ENCODE measurements around the gene SYPL1.

DNA sequence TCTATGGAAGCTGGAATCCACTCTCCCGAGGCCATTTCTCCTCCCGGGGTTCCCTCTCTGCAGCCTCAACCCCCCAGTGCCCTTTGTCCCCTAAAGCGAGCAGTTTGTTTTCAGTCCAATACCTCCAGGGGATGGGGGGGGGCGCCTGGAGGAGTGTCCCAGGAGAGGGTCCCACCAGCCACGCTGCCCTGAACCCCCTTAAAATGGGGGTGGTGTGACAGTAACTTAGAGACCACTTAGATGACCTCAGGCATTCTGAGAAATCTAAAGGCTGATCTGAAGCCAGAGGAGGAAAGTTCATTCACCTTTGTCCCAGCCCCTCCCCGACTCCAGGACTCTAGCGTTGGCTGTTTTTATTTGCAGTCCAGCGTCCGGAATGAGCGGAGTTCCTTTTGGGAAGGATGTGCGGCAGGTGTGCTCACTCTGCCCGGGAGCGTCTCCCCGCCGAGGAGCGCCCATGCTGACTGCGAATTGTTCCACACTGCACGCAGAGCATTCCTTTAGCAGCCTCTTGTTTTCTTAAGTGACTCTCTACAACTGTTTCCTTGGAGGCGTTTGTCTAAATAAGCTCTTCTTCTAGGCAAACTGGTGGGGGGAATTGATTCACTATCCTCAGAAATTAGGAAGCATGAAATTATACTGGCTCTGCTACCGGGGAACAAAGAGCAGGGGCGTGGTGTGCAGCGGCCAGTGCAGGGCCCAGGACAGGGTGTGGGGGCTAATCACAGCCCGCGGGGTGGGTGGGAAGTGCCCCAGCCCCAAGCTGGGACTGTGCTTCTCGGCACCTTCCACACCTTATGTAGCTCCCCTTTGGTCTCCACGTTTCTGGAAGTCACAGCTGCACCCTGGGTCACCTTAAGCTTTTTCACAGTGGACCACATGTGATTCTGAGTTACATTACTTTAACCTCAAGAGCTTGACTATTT lies 46.3 kb downstream of the SYPL1 start:
- TF ChIP-seq, protein P1, sequence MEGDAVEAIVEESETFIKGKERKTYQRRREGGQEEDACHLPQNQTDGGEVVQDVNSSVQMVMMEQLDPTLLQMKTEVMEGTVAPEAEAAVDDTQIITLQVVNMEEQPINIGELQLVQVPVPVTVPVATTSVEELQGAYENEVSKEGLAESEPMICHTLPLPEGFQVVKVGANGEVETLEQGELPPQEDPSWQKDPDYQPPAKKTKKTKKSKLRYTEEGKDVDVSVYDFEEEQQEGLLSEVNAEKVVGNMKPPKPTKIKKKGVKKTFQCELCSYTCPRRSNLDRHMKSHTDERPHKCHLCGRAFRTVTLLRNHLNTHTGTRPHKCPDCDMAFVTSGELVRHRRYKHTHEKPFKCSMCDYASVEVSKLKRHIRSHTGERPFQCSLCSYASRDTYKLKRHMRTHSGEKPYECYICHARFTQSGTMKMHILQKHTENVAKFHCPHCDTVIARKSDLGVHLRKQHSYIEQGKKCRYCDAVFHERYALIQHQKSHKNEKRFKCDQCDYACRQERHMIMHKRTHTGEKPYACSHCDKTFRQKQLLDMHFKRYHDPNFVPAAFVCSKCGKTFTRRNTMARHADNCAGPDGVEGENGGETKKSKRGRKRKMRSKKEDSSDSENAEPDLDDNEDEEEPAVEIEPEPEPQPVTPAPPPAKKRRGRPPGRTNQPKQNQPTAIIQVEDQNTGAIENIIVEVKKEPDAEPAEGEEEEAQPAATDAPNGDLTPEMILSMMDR (IDR thresholded peaks at IDR 0.05; ENCODE audit: borderline replicate concordance, extremely low read depth, low read length, poor library complexity, severe bottlenecking), result no peak
- TF ChIP-seq EZH2 (IDR thresholded peaks at IDR 0.05; ENCODE audit: borderline replicate concordance, low read depth, low read length, severe bottlenecking), result no peak
